Ovary (tissue), 3 donors: Measurements from ENCODE around the gene MARK3.

Experiments
- EP300 ChIP-seq: sonication (generic); formaldehyde crosslinking; IDR thresholded peaks from one replicate; pipeline ENCODE4 v1.6.1; 2017; ENCODE audit warnings: antibody characterized with exemption
- POLR2A ChIP-seq: fragments of 450-650 bp; IDR thresholded peaks from one replicate; pipeline ENCODE4 v1.6.1; 2017; ENCODE audit warnings: antibody characterized with exemption, mild to moderate bottlenecking, moderate library complexity
- TF ChIP-seq, protein P1 (sequence below), 3 donors: fragments of 450-650 bp in 2 of 3; fragments of 200-600 bp in 1 of 3; IDR thresholded peaks; one replicate each; pipeline versions ENCODE4 v1.5.1 to v1.8.0; 2016 to 2022; ENCODE audit warnings: antibody characterized with exemption in 3 of 3, mild to moderate bottlenecking in 1 of 3
- donor health status: DM: no; HTN: no; CAD: no.

DNA sequence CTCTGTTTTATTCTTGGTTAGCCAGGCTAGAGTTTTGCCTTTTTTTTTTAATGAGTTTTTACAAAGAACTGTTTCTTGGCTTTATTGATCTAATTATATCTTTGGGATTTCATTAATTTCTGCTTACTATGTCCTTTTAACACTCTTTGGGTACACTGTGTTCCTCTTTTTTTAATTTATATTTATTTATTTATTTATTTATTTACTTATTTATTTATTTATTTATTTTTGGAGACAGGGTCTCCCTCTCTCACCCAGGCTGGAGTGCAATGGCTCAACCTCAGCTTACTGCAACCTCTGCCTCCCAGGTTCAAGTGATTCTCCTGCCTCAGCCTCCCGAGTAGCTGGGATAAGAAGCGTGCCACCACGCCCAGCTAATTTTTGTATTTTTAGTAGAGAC, 15.1 kb upstream of the MARK3 start:
- TF ChIP-seq, protein P1, sequence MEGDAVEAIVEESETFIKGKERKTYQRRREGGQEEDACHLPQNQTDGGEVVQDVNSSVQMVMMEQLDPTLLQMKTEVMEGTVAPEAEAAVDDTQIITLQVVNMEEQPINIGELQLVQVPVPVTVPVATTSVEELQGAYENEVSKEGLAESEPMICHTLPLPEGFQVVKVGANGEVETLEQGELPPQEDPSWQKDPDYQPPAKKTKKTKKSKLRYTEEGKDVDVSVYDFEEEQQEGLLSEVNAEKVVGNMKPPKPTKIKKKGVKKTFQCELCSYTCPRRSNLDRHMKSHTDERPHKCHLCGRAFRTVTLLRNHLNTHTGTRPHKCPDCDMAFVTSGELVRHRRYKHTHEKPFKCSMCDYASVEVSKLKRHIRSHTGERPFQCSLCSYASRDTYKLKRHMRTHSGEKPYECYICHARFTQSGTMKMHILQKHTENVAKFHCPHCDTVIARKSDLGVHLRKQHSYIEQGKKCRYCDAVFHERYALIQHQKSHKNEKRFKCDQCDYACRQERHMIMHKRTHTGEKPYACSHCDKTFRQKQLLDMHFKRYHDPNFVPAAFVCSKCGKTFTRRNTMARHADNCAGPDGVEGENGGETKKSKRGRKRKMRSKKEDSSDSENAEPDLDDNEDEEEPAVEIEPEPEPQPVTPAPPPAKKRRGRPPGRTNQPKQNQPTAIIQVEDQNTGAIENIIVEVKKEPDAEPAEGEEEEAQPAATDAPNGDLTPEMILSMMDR (IDR thresholded peaks at IDR 0.05): no peak
- TF ChIP-seq POLR2A (no peak), EP300 (no peak)
